GM12873 (cell line): Measurements from ENCODE around the gene ENTPD1.

Experiments
- CTCF ChIP-seq: IDR thresholded peaks from 2 replicates; pipeline ENCODE4 v1.5.1; 2012; ENCODE audit warnings: low read depth, mild to moderate bottlenecking, moderate library complexity, low read length, control low read depth; ENCODE audit not compliant: insufficient read depth; ENCODE audit errors: missing control alignments

Gene ENTPD1

GRCh38 chr10:95793401-95794045 lies 37.6 kb downstream of the ENTPD1 start:
- no peak for TF ChIP-seq CTCF

- no peak for TF ChIP-seq CTCF
Measured at GRCh38 chr10:95794195-95794594, 38.2 kb downstream of the ENTPD1 start.

- no peak for TF ChIP-seq CTCF
Measured at GRCh38 chr10:95795602-95796001, 39.6 kb downstream of the ENTPD1 start.

- no peak for TF ChIP-seq CTCF
Measured at GRCh38 chr10:95796504-95796903, 40.5 kb downstream of the ENTPD1 start.

- no peak for TF ChIP-seq CTCF
Measured at GRCh38 chr10:95798096-95798855, 42.3 kb downstream of the ENTPD1 start.

- TF ChIP-seq CTCF, result no peak
Measured at GRCh38 chr10:95809370-95810197, 53.6 kb downstream of the ENTPD1 start.
